GM21619 (cell line): ENCODE measurements around the gene ILRUN.
"Not testable (repeated sequence)": the region's sequence is repeated elsewhere in the genome, so short reads cannot be mapped to it uniquely, and the experiment has no call there.

ENCODE experiments used
- ATAC-seq: cut with Tn5 transposase; IDR thresholded peaks from one replicate; pipeline ENCODE4 v1.9.1; 2021; ENCODE audit not compliant: unreplicated experiment

ILRUN gene

GRCh38 chr6:34696739-34697543 is at the start of gene ILRUN:
Gene ILRUN, minus strand, starts transcription at chr6:34696767. Its CDS starts 164 bp downstream, at chr6:34696603.
- ATAC-seq: peak; percentile 71

GRCh38 chr6:34745277-34746103 is 48.9 kb upstream of the ILRUN start:
- ATAC-seq: no peak

GRCh38 chr6:34744294-34744647 is 47.7 kb upstream of the ILRUN start:
- ATAC-seq: not testable (repeated sequence)

- ATAC-seq: no peak
These were observed 47.2 kb upstream of the ILRUN start for GRCh38 chr6:34743625-34744293.

GRCh38 chr6:34742094-34742493 is 45.5 kb upstream of the ILRUN start:
- no peak for ATAC-seq

GRCh38 chr6:34736823-34737222 is 40.3 kb upstream of the ILRUN start:
- ATAC-seq: no peak

- ATAC-seq: no peak
These were observed 35.0 kb upstream of the ILRUN start for GRCh38 chr6:34731393-34732060.

GRCh38 chr6:34729631-34730470 is 33.3 kb upstream of the ILRUN start:
- no peak for ATAC-seq

- no peak for ATAC-seq
These were observed 29.5 kb upstream of the ILRUN start for GRCh38 chr6:34726055-34726454.

GRCh38 chr6:34723203-34723602 is 26.6 kb upstream of the ILRUN start:
- no peak for ATAC-seq

- ATAC-seq: no peak
These were observed 25.9 kb upstream of the ILRUN start for GRCh38 chr6:34722451-34722850.

GRCh38 chr6:34720160-34720559 is 23.6 kb upstream of the ILRUN start:
- not testable (repeated sequence) for ATAC-seq

- ATAC-seq: not testable (repeated sequence)
These were observed 23.1 kb upstream of the ILRUN start for GRCh38 chr6:34719646-34720045.

- no peak for ATAC-seq
These were observed 22.4 kb upstream of the ILRUN start for GRCh38 chr6:34718976-34719375.

GRCh38 chr6:34717466-34717865 is 20.9 kb upstream of the ILRUN start:
- no peak for ATAC-seq

GRCh38 chr6:34714663-34715062 is 18.1 kb upstream of the ILRUN start:
- no peak for ATAC-seq

- ATAC-seq: not testable (repeated sequence)
These were observed 16.3 kb upstream of the ILRUN start for GRCh38 chr6:34712881-34713280.

- ATAC-seq: no peak
These were observed 12.8 kb upstream of the ILRUN start for GRCh38 chr6:34709386-34709785.

GRCh38 chr6:34705241-34705640 is 8.7 kb upstream of the ILRUN start:
- ATAC-seq: no peak

- ATAC-seq: no peak
These were observed 4.6 kb upstream of the ILRUN start for GRCh38 chr6:34701199-34701598.
